Parathyroid adenoma (tissue), 2 donors: ENCODE results near the gene DNAJC7.

Experiments
- H2AFZ ChIP-seq: fragments of 300-600 bp; sonication (generic); one replicate; pipeline ENCODE4 v1.7.0; 2017; ENCODE audit warnings: antibody characterized with exemption, mild to moderate bottlenecking
- H3K27ac ChIP-seq: fragments of 300-600 bp; sonication (generic); one replicate; pipeline ENCODE4 v1.7.0; 2017
- H3K27me3 ChIP-seq: fragments of 300-600 bp; sonication (generic); one replicate; pipeline ENCODE4 v1.7.0; 2017; ENCODE audit warnings: low read length; ENCODE audit not compliant: control insufficient read depth, insufficient read depth
- H3K36me3 ChIP-seq: fragments of 300-600 bp; sonication (generic); one replicate; pipeline ENCODE4 v1.7.0; 2017; ENCODE audit warnings: low read length; ENCODE audit not compliant: control insufficient read depth, insufficient read depth
- H3K4me1 ChIP-seq: fragments of 300-600 bp; sonication (generic); one replicate; pipeline ENCODE4 v1.7.0; 2017; ENCODE audit warnings: control low read depth
- H3K4me2 ChIP-seq: fragments of 300-600 bp; sonication (generic); one replicate; pipeline ENCODE4 v1.7.0; 2017; ENCODE audit warnings: low read length
- H3K4me3 ChIP-seq: fragments of 300-600 bp; sonication (generic); one replicate; pipeline ENCODE4 v1.7.0; 2017; ENCODE audit warnings: low read depth, low read length
- H3K79me2 ChIP-seq: fragments of 300-600 bp; sonication (generic); one replicate; pipeline ENCODE4 v1.7.0; 2017; ENCODE audit warnings: control low read depth
- H3K9ac ChIP-seq: fragments of 300-600 bp; sonication (generic); one replicate; pipeline ENCODE4 v1.7.0; 2017; ENCODE audit warnings: mild to moderate bottlenecking
- H3K9me3 ChIP-seq: fragments of 300-600 bp; sonication (generic); one replicate; pipeline ENCODE4 v1.7.0; 2017; ENCODE audit warnings: low read length; ENCODE audit not compliant: control insufficient read depth
- CTCF ChIP-seq: fragments of 300-600 bp; sonication (generic); IDR thresholded peaks from one replicate; pipeline ENCODE4 v1.7.0; 2017; ENCODE audit warnings: antibody characterized with exemption, mild to moderate bottlenecking
- donor health status: primary hyperparathyroidism.

DNAJC7 gene

GRCh38 chr17:41928693-41929251 lies 88.5 kb downstream of the DNAJC7 start:
- no peak overlapping the region for H3K4me2 ChIP-seq
- no peak overlapping the region for H3K27ac ChIP-seq
- H3K79me2 ChIP-seq, result no peaks in the 10 kb centered on the region
- peaks cover 4% of the 10 kb centered on the region for H3K4me1 ChIP-seq
- peak overlapping the region; percentile 81 for H2AFZ ChIP-seq
- H3K9me3 ChIP-seq, result no peaks in the 10 kb centered on the region
- H3K9ac ChIP-seq, result no peak overlapping the region
- H3K36me3 ChIP-seq, result no peaks in the 10 kb centered on the region
- H3K4me3 ChIP-seq, result no peak overlapping the region
- no peaks in the 10 kb centered on the region for H3K27me3 ChIP-seq
- no peak for TF ChIP-seq CTCF
